IMR-90 (cell line): ENCODE data around the gene SMYD4.

Source experiments
- BHLHE40 ChIP-seq: fragments of 150-350 bp; IDR thresholded peaks from 2 replicates; pipeline ENCODE4 v1.6.1; 2016; ENCODE audit warnings: mild to moderate bottlenecking, low read depth, low read length
- CHD1 ChIP-seq: IDR thresholded peaks from 2 replicates; pipeline ENCODE4 v1.6.1; 2012; ENCODE audit warnings: low read depth, low read length, improper control_type of control experiment
- CTCF ChIP-seq: conservative IDR thresholded peaks from 2 replicates; pipeline ENCODE4 v1.5.1; 2012; ENCODE audit warnings: mild to moderate bottlenecking, low read depth, low read length, improper control_type of control experiment
- FOS ChIP-seq: fragments of 150-350 bp; IDR thresholded peaks from 2 replicates; pipeline ENCODE4 v1.6.1; 2016; ENCODE audit warnings: low read depth, low read length
- MXI1 ChIP-seq: IDR thresholded peaks from 2 replicates; pipeline ENCODE4 v1.6.1; 2012; ENCODE audit warnings: low read depth, mild to moderate bottlenecking, low read length, moderate library complexity, borderline replicate concordance
- POLR2A ChIP-seq: IDR thresholded peaks from 2 replicates; pipeline ENCODE4 v1.6.1; 2012; ENCODE audit warnings: mild to moderate bottlenecking, low read depth, low read length
- RAD21 ChIP-seq: IDR thresholded peaks from 2 replicates; pipeline ENCODE4 v1.6.1; 2012; ENCODE audit warnings: low read length, improper control_type of control experiment
- RFX5 ChIP-seq: IDR thresholded peaks from 2 replicates; pipeline ENCODE4 v1.8.0; 2012; ENCODE audit warnings: low read depth, mild to moderate bottlenecking, low read length, moderate library complexity
- SMC3 ChIP-seq: fragments of 150-350 bp; IDR thresholded peaks from 2 replicates; pipeline ENCODE4 v1.6.1; 2016; ENCODE audit warnings: low read depth, mild to moderate bottlenecking, antibody characterized with exemption, low read length, moderate library complexity
- USF2 ChIP-seq: fragments of 150-350 bp; IDR thresholded peaks from 2 replicates; pipeline ENCODE4 v1.6.1; 2017; ENCODE audit warnings: mild to moderate bottlenecking, antibody characterized with exemption, low read length, low read depth

- TF ChIP-seq MXI1 (no peak), RAD21 (no peak), CTCF (no peak), POLR2A (no peak), CHD1 (no peak), SMC3 (no peak), USF2 (no peak), FOS (no peak), BHLHE40 (no peak), RFX5 (no peak)
These were observed 56.0 kb downstream of the SMYD4 start for GRCh38 chr17:1773696-1774181.
